Prostate gland (tissue), 2 donors: ENCODE measurements around the gene EBF3. TPM values are rescaled to one million over a fixed set of nuclear protein-coding genes. Genes with fewer than 3 reads are reported as not detected.

Source experiments
- DNase-seq: peaks from one replicate; pipeline ENCODE4 v3.0.0-alpha.2; 2019; ENCODE audit warnings: low spot score
- H3K27ac ChIP-seq, 2 donors: fragments of 200-600 bp; sonication (generic); 2 replicates each; pipeline ENCODE4 v1.5.1; 2017 to 2019
- H3K27me3 ChIP-seq: fragments of 200-600 bp; sonication (generic); replicated peaks from 2 replicates; pipeline ENCODE4 v1.5.1; 2019; ENCODE audit not compliant: insufficient read depth
- H3K36me3 ChIP-seq, 2 donors: fragments of 200-600 bp; sonication (generic); 1 replicate in 1 of 2; 2 replicates in 1 of 2; pipeline versions ENCODE4 v1.5.1 to v1.8.1; 2017 to 2019
- H3K4me1 ChIP-seq: fragments of 200-600 bp; sonication (generic); replicated peaks from 2 replicates; pipeline ENCODE4 v1.5.1; 2019
- H3K4me3 ChIP-seq, 2 donors: fragments of 200-600 bp; sonication (generic); 2 replicates each; pipeline ENCODE4 v1.5.1; 2017 to 2019
- H3K9me3 ChIP-seq: fragments of 200-600 bp; sonication (generic); 2 replicates; pipeline ENCODE4 v1.5.1; 2017
- POLR2A ChIP-seq: fragments of 450-650 bp; IDR thresholded peaks from one replicate; pipeline ENCODE4 v1.6.1; 2016; ENCODE audit warnings: antibody characterized with exemption, mild to moderate bottlenecking
- POLR2AphosphoS5 ChIP-seq: sonication (generic); formaldehyde crosslinking; IDR thresholded peaks from one replicate; pipeline ENCODE4 v1.6.1; 2017; ENCODE audit warnings: antibody characterized with exemption
- WGBS: methylation state at CpG from one replicate; pipeline ENCODE4 v1.1.5; 2018; 5-methylcytosine and 5-hydroxymethylcytosine counted together
- intact Hi-C: fragments of 100-400 bp; cut with DNase I; formaldehyde crosslinking; loops from one replicate; pipeline ENCODE4 v1.14.2; 2022
- total RNA-seq, 2 donors: library from RNA; depleted of rRNA; stranded (reverse); fragments of >200 nt; gene quantifications; one replicate each; pipeline ENCODE4 v1.1.0, GENCODE V29; 2016
- TF ChIP-seq, protein P1 (sequence below), 4 experiments: fragments of 200-600 bp in 2 of 4; fragments of 450-650 bp in 2 of 4; sonication (generic) in 2 of 4; IDR thresholded peaks; 1 replicate in 3 of 4; 2 replicates in 1 of 4; pipeline ENCODE4 v1.5.1; 2016 to 2019; ENCODE audit warnings: antibody characterized with exemption in 4 of 4, mild to moderate bottlenecking in 2 of 4, moderate library complexity in 2 of 4

The EBF3 gene
- total RNA-seq, 2 donors from 2014 or later, result 1.5 to 7.8 TPM

DNA sequence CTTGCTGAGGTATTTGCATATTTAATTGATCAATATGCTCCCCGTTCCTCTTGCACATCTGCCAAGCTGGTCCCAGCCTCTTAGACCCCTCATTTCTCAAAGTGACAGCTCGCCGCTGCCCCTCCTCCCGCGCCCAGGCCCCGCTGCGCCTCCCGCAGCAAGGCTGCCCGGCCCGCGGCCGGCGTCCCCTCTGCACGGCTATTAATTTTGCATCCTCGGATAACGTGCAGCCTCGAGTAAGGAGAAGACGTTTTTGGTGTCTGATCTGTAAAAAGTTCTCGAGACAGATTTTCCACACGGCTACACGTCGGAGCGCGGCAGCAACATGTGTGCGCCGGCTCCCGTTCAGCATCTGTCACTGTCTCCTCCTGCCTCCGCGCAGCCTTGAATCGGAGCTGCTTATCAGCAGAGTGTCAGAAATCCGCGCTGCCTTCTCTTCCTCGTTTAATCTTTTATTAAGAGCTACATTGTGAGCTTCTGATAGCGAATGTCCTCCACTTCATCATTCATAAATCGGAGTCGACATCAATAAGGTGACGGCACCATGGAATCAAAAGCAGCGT, 65.3 kb downstream of the EBF3 start:
- WGBS, result 41% methylated on average over 38 of the region's 38 CpGs
- H3K4me3 ChIP-seq, result no peak overlapping the region
- intact Hi-C loops, result no loop called here
- H3K36me3 ChIP-seq, result no peaks in the 10 kb centered on the region
- H3K9me3 ChIP-seq, result no peaks in the 10 kb centered on the region
- H3K27me3 ChIP-seq, result peaks cover 28% of the 10 kb centered on the region
- H3K4me1 ChIP-seq, result no peaks in the 10 kb centered on the region
- H3K27ac ChIP-seq, result no peak overlapping the region
- TF ChIP-seq POLR2AphosphoS5, result no peak
- TF ChIP-seq POLR2A, result no peak
- TF ChIP-seq, protein P1, sequence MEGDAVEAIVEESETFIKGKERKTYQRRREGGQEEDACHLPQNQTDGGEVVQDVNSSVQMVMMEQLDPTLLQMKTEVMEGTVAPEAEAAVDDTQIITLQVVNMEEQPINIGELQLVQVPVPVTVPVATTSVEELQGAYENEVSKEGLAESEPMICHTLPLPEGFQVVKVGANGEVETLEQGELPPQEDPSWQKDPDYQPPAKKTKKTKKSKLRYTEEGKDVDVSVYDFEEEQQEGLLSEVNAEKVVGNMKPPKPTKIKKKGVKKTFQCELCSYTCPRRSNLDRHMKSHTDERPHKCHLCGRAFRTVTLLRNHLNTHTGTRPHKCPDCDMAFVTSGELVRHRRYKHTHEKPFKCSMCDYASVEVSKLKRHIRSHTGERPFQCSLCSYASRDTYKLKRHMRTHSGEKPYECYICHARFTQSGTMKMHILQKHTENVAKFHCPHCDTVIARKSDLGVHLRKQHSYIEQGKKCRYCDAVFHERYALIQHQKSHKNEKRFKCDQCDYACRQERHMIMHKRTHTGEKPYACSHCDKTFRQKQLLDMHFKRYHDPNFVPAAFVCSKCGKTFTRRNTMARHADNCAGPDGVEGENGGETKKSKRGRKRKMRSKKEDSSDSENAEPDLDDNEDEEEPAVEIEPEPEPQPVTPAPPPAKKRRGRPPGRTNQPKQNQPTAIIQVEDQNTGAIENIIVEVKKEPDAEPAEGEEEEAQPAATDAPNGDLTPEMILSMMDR (IDR thresholded peaks at IDR 0.05), result no peak
- no peak for DNase-seq

DNA sequence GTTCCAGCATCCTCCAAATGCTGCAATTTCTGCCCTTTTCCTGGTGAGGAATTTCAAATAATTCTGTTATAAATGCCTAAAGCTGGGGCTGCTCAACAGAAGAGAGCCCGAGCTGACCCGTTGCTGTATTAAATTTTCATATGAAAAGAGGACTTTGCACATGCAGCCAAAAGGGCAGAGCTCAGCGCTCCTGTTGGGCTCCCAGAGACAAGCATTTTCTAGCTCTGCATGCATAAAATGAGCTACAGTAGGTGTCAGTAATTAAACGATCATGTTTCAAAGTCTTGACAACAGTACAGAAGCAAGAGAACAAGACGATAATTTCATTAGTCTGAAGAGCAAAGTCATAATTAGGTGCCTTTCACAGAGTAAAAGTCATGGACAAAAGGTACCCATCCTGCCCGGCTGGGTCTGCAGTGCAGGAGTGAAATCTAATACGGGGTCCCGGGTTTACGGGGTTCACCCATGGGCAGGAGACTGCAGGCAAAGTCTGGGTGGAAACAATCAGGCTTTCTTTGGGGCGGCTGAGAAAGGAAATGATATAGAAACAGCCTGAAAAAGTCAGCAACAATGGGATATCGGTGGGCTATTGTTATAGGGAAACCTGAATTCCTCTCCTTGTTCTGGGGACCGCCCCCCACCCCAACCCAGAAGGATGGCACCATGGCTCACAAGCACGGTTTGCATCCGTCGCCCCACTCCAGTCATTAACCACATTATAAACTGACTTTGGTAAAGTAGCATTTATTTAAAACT, 66.0 kb downstream of the EBF3 start:
- H3K9me3 ChIP-seq, result no peaks in the 10 kb centered on the region
- no peaks in the 10 kb centered on the region for H3K4me1 ChIP-seq
- WGBS, result 34% methylated on average over 15 of the region's 15 CpGs
- H3K27ac ChIP-seq, result no peak overlapping the region
- peaks cover 28% of the 10 kb centered on the region for H3K27me3 ChIP-seq
- no peak for TF ChIP-seq POLR2A
- TF ChIP-seq POLR2AphosphoS5, result no peak
- TF ChIP-seq, protein P1 (IDR thresholded peaks at IDR 0.05), result no peak
- intact Hi-C loops, result no loop called here
- DNase-seq, result no peak
- H3K4me3 ChIP-seq, result no peak overlapping the region
- no peaks in the 10 kb centered on the region for H3K36me3 ChIP-seq

DNA sequence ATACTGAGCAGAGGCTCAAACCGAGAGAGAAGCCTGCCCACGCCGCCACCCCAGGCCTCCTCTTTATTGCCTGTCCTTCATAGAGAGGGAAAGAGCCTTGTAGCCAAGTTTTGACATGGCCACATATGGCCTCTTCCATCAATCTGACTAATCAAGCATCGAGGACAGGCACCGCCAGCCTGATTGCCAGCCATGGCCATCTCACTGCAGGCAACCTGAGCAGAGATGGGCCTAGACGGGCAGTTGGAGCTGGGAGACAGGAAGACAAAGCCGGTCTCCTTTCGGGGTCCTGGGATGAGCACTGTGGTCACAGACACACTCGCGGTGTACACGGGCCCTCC, 67.2 kb downstream of the EBF3 start:
- WGBS, result 93% methylated on average over 10 of the region's 11 CpGs
- TF ChIP-seq POLR2AphosphoS5 (no peak), POLR2A (no peak)
- TF ChIP-seq, protein P1 (IDR thresholded peaks at IDR 0.05), result no peak
- Histone ChIP-seq H3K9me3 (no peaks in the 10 kb centered on the region), H3K27ac (no peak overlapping the region), H3K4me3 (no peak overlapping the region), H3K36me3 (no peaks in the 10 kb centered on the region), H3K4me1 (no peaks in the 10 kb centered on the region), H3K27me3 (peaks cover 28% of the 10 kb centered on the region)
- intact Hi-C loops, result no loop called here
- DNase-seq, result no peak

DNA sequence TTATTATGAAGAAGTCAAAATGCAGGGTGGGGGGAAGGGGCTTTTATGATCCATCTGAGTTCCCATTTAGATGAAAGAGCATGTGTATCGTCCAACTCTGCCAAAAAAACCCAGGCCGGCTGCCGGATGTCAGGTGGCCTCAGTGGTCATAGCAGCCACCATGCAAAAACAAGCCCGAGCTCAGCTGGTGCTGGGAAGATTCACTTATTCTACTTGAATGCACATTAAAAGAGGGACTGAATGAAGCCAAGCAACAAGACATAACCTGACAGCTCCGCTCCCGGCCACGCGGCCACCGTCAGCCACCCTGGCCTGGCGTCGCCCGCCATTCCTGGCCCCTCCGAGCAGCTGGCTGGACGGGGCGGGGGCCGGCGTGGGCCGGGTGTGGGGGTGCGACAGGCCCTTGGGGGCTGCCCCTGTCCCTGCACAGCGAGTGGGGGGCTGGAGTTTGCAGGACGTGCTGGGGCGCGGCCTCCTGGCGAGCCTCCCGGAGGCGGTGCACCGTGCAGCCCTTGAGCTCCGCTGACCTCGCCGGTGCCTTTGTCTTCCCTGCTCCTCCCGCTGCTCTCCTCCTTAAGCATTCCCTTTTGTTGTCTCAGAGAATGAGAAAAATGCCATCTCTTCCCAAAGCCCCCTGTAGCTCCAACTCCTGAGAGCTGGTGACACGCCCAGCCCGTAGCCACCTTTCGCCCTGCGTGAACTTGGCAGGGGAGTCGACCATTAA, 67.8 kb downstream of the EBF3 start:
- WGBS, result 84% methylated on average over 28 of the region's 36 CpGs
- TF ChIP-seq POLR2A (no peak), POLR2AphosphoS5 (no peak)
- TF ChIP-seq, protein P1 (IDR thresholded peaks at IDR 0.05), result no peak

More for the DNA sequence above, 67.8 kb downstream of the EBF3 start:
- H3K4me3 ChIP-seq, result no peak overlapping the region
- H3K27ac ChIP-seq, result no peak overlapping the region
- no peaks in the 10 kb centered on the region for H3K9me3 ChIP-seq
- H3K36me3 ChIP-seq, result no peaks in the 10 kb centered on the region
- no peak for DNase-seq
- peaks cover 28% of the 10 kb centered on the region for H3K27me3 ChIP-seq
- intact Hi-C loops, result no loop called here
- no peaks in the 10 kb centered on the region for H3K4me1 ChIP-seq
